Chondrocyte (in vitro differentiated cells): Measurements from ENCODE around the gene SLC4A1. TPM values are rescaled to one million over a fixed set of nuclear protein-coding genes. Genes with fewer than 3 reads are reported as not detected.

Experiments used
- DNase-seq: peaks from one replicate; pipeline ENCODE4 v3.0.0; 2021; ENCODE audit warnings: mixed read lengths, low spot score
- H3K27ac Mint-ChIP-seq: one replicate; pipeline ENCODE4 v1.8.0; 2021; ENCODE audit warnings: mild to moderate bottlenecking, moderate library complexity, mixed read lengths; ENCODE audit not compliant: unreplicated experiment
- H3K27me3 Mint-ChIP-seq: 2 replicates; pipeline ENCODE4 v1.8.0; 2021; ENCODE audit warnings: low read depth, mixed read lengths
- H3K36me3 Mint-ChIP-seq: 2 replicates; pipeline ENCODE4 v1.8.0; 2021; ENCODE audit warnings: low read depth, mixed read lengths
- H3K4me1 Mint-ChIP-seq: 2 replicates; pipeline ENCODE4 v1.8.0; 2021; ENCODE audit warnings: low read depth, mild to moderate bottlenecking, mixed read lengths
- H3K4me3 Mint-ChIP-seq: one replicate; pipeline ENCODE4 v1.8.0; 2021; ENCODE audit warnings: mild to moderate bottlenecking, moderate library complexity, mixed read lengths; ENCODE audit not compliant: unreplicated experiment
- H3K9me3 Mint-ChIP-seq: 2 replicates; pipeline ENCODE4 v1.8.0; 2021; ENCODE audit warnings: low read depth, mixed read lengths
- total RNA-seq: library from RNA; stranded (reverse); gene quantifications from 3 replicates; pipeline ENCODE4 v1.2.1, GENCODE V29; 2021
- TF ChIP-seq, protein P1 (sequence below): fragments of 200-600 bp; sonication (generic); IDR thresholded peaks from 2 replicates; pipeline ENCODE4 v1.5.0; 2021; ENCODE audit warnings: antibody characterized with exemption, mild to moderate bottlenecking, moderate library complexity

SLC4A1 gene
- total RNA-seq, 1 donor from 2014 or later: not detected

DNA sequence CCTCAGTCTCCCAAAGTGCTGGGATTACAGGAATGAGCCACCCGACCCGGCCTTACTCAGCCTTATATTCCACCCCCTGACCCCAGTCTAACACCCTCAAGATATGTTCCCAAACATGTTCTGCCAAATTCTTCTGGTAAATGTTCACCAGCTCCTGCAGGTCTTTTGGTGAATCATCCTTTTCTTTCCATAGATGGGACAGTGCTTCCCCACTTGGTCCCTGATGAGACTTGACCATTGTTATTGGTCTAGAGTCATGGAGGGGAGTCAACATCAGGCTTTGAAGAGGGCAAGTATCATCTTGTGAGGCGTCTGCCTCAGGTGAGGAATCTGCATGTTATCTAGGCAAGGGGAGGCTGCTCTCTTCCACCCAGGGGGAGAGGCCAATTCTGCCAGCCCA is 30.0 kb upstream of the SLC4A1 start:
- H3K9me3 Mint-ChIP-seq: no peaks in the 10 kb centered on the region
- TF ChIP-seq, protein P1, sequence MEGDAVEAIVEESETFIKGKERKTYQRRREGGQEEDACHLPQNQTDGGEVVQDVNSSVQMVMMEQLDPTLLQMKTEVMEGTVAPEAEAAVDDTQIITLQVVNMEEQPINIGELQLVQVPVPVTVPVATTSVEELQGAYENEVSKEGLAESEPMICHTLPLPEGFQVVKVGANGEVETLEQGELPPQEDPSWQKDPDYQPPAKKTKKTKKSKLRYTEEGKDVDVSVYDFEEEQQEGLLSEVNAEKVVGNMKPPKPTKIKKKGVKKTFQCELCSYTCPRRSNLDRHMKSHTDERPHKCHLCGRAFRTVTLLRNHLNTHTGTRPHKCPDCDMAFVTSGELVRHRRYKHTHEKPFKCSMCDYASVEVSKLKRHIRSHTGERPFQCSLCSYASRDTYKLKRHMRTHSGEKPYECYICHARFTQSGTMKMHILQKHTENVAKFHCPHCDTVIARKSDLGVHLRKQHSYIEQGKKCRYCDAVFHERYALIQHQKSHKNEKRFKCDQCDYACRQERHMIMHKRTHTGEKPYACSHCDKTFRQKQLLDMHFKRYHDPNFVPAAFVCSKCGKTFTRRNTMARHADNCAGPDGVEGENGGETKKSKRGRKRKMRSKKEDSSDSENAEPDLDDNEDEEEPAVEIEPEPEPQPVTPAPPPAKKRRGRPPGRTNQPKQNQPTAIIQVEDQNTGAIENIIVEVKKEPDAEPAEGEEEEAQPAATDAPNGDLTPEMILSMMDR: no peak

GRCh38 chr17:44293509-44294226 is 25.7 kb upstream of the SLC4A1 start:
- Mint-ChIP-seq H3K9me3 (no peaks in the 10 kb centered on the region), H3K27me3 (peaks cover 18% of the 10 kb centered on the region), H3K27ac (no peak overlapping the region), H3K36me3 (no peaks in the 10 kb centered on the region), H3K4me1 (no peaks in the 10 kb centered on the region), H3K4me3 (no peak overlapping the region)
- TF ChIP-seq, protein P1: no peak
- no peak for DNase-seq

More for the DNA sequence above, 30.0 kb upstream of the SLC4A1 start:
- H3K36me3 Mint-ChIP-seq: no peaks in the 10 kb centered on the region
- no peak overlapping the region for H3K4me3 Mint-ChIP-seq
- H3K27me3 Mint-ChIP-seq: peaks cover 29% of the 10 kb centered on the region
- DNase-seq: no peak
- H3K4me1 Mint-ChIP-seq: no peaks in the 10 kb centered on the region
- no peak overlapping the region for H3K27ac Mint-ChIP-seq

DNA sequence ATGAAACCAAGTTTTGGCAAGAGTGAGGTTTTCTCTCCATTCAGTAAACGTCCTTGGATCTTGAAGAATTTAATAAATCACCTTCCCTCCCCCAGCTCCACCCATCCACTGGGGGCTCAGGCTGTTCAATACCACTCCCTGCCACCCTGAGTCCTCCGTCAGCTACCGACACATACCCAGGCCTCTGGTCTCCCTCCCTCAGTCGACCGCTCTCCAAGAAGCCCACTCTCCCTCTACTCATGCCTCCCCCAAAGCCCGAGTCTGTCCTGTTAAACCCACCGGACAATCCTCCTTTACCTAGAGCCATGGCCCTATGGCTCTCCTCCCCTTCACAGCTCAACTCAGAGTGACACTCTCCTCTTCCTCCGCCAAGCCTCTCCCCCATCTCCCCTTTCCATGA is 19.7 kb upstream of the SLC4A1 start:
- no peak overlapping the region for H3K27ac Mint-ChIP-seq
- H3K4me1 Mint-ChIP-seq: no peaks in the 10 kb centered on the region
- TF ChIP-seq, protein P1: no peak
- H3K27me3 Mint-ChIP-seq: peaks cover 17% of the 10 kb centered on the region
- no peak overlapping the region for H3K4me3 Mint-ChIP-seq
- H3K9me3 Mint-ChIP-seq: no peaks in the 10 kb centered on the region
- H3K36me3 Mint-ChIP-seq: no peaks in the 10 kb centered on the region
- DNase-seq: no peak

DNA sequence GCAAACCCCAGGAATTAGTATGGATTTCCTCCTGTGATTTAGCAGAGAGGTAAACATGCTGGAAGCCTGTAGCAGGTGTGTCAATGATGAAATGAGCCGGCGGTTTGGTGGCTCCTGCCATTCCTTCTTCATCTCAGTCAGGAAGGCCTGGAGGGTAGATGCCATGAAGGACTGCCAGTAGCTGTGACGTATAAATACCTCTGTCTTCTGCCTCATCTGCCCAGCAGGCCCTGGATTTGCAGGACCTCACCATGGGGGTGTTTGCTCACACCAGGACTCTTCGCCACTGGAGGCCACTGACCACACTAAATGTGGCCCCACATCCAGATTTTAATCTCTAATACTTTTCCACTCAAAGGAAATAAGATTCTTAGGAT is 16.1 kb upstream of the SLC4A1 start:
- Mint-ChIP-seq H3K27ac (no peak overlapping the region), H3K9me3 (no peaks in the 10 kb centered on the region), H3K4me1 (peaks cover 11% of the 10 kb centered on the region), H3K27me3 (peaks cover 12% of the 10 kb centered on the region), H3K4me3 (no peak overlapping the region), H3K36me3 (no peaks in the 10 kb centered on the region)
- DNase-seq: no peak
- TF ChIP-seq, protein P1: no peak

DNA sequence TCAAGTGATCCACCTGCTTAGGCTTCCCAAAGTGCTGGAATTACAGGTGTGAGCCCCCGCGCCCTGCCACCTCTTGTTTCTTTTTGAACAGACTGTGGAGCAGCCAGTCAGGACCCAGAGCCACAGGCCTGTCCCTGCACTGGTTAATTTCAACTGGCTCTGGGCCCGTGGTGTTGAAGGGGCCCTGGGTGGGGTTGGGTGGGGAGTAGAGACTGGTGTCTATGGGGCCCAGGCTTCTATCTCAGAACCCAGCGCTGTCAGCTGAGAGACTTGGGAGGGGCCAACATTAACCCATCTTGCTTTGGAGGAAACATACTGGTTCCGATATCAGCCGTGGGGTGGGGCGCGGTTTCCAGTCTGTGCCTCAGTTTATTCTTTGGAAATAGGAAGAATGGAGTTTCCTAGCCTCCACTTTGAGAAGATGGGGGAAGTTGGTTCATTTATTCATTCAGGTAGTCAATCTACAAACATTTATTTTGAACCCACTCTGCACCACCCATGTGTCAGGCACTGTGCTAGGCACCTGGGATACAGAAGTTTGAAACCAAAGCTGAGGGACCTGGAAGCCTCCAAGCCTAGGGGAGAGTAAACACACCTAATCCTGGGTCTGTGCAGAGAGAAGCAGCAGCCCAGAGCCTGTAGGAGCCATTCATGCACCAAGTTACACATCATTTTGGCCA is 15.5 kb upstream of the SLC4A1 start:
- Mint-ChIP-seq H3K9me3 (no peaks in the 10 kb centered on the region), H3K27me3 (peaks cover 9% of the 10 kb centered on the region), H3K4me1 (peaks cover 11% of the 10 kb centered on the region), H3K36me3 (no peaks in the 10 kb centered on the region), H3K4me3 (no peak overlapping the region), H3K27ac (no peak overlapping the region)
- no peak for DNase-seq
- TF ChIP-seq, protein P1: no peak
